A549 (cell line): Measurements from ENCODE around the gene SPDYE17. TPM values are rescaled to one million over a fixed set of nuclear protein-coding genes. Genes with fewer than 3 reads are reported as not detected.
"Not testable (repeated sequence)": the region's sequence is repeated elsewhere in the genome, so short reads cannot be mapped to it uniquely, and the experiment has no call there.

ENCODE experiments used
- ATAC-seq, 2 experiments: fragments of 200-7000 bp in 1 of 2; fragments of >200 bp in 1 of 2; cut with Nextera tagmentation in 1 of 2; cut with Tn5 transposase in 1 of 2; 3 replicates each; pipeline versions ENCODE4 v1.8.0 to v1.9.1; 2018 to 2020; ENCODE audit warnings: mild to moderate bottlenecking in 1 of 2, moderate library complexity in 1 of 2
- CTCF ChIA-PET: fragments of 300-600 bp; sonication (Branson Sonifier 250); formaldehyde crosslinking; extraction: SDS; loops from one replicate; lab custom pipeline; 2021; ENCODE audit warnings: antibody characterized with exemption, inconsistent platforms; lab: Yijun Ruan, JAX
- POLR2A ChIA-PET: fragments of 350-600 bp; formaldehyde crosslinking; extraction: SDS; loops from one replicate; lab custom pipeline; 2021; ENCODE audit warnings: antibody characterized with exemption, inconsistent platforms; lab: Yijun Ruan, JAX
- DNase-seq, 2 experiments: peaks; one replicate each; pipeline versions ENCODE4 v3.0.0 to v3.0.0-alpha.2; 2011 to 2016; ENCODE audit warnings: low read depth in 1 of 2, low spot score in 1 of 2
- FAIRE-seq: peaks from 2 replicates; lab custom pipeline; 2011; peaks lifted over from hg19 to GRCh38; lab: Jason Lieb, UNC
- H3K27ac ChIP-seq, 2 experiments: fragments of >200 bp; sonication (Bioruptor Twin); formaldehyde crosslinking; 3 replicates each; pipeline ENCODE4 v1.5.1; 2016 to 2017
- H3K4me1 ChIP-seq: fragments of >200 bp; sonication (Bioruptor Twin); formaldehyde crosslinking; 3 replicates; pipeline ENCODE4 v1.6.1; 2016
- H3K4me2 ChIP-seq: fragments of >200 bp; sonication (Bioruptor Twin); formaldehyde crosslinking; 3 replicates; pipeline ENCODE4 v1.6.1; 2016
- H3K4me3 ChIP-seq: fragments of >200 bp; sonication (Bioruptor Twin); formaldehyde crosslinking; 3 replicates; pipeline ENCODE4 v1.5.1; 2016
- H3K9me3 ChIP-seq: fragments of >200 bp; sonication (Bioruptor Twin); formaldehyde crosslinking; 3 replicates; pipeline ENCODE4 v1.6.1; 2016
- WGBS: methylation state at CpG from one replicate; pipeline ENCODE4 v1.1.6; 2017; ENCODE audit errors: missing lambda C conversion rate; 5-methylcytosine and 5-hydroxymethylcytosine counted together
- polyA plus RNA-seq, 4 experiments: library from polyadenylated mRNA; depleted of rRNA in 3 of 4; stranded (reverse); fragments of >200 nt; fragmentation: RNase III in 1 of 4; extraction: RNeasy Plus Mini Kit Qiagen cat#74134 plus additional on column Dnase treatment in 1 of 4; gene quantifications; 2 replicates in 3 of 4; 3 replicates in 1 of 4; pipeline ENCODE4 v1.2.3, GENCODE V29; 2011 to 2017

SPDYE17 gene
- polyA plus RNA-seq, 2 of the 4 experiments (the other 2 are of a cell fraction) = not detected

- DNase-seq, H3K27ac ChIP-seq, H3K4me2 ChIP-seq, H3K4me3 ChIP-seq, H3K4me1 ChIP-seq, CTCF ChIA-PET, H3K9me3 ChIP-seq, POLR2A ChIA-PET, FAIRE-seq: not testable (repeated sequence)
- 86% methylated on average over 6 of the region's 13 CpGs for WGBS
- ATAC-seq = peak in 1 of 2 experiments; percentile 3; a peak in 2 of 6 replicates
Measured at GRCh38 chr7:76994286-76994685, 37.9 kb downstream of the SPDYE17 start.

- 89% methylated on average over 19 of the region's 19 CpGs for WGBS
- POLR2A ChIA-PET, FAIRE-seq, H3K27ac ChIP-seq, CTCF ChIA-PET, DNase-seq, H3K4me2 ChIP-seq, H3K9me3 ChIP-seq, H3K4me1 ChIP-seq, H3K4me3 ChIP-seq: not testable (repeated sequence)
- peak in 1 of 2 experiments; percentile 9; a peak in 2 of 6 replicates for ATAC-seq
Measured at GRCh38 chr7:76993831-76994230, 38.3 kb downstream of the SPDYE17 start.

GRCh38 chr7:76992871-76993270 lies 39.3 kb downstream of the SPDYE17 start:
- CTCF ChIA-PET, H3K9me3 ChIP-seq, DNase-seq, ATAC-seq, H3K4me2 ChIP-seq, H3K27ac ChIP-seq, H3K4me3 ChIP-seq, POLR2A ChIA-PET, FAIRE-seq, H3K4me1 ChIP-seq: not testable (repeated sequence)
- WGBS = 100% methylated on average over 4 of the region's 7 CpGs

- FAIRE-seq, H3K9me3 ChIP-seq, POLR2A ChIA-PET, H3K4me2 ChIP-seq, H3K4me3 ChIP-seq, DNase-seq, CTCF ChIA-PET, H3K27ac ChIP-seq, ATAC-seq, H3K4me1 ChIP-seq: not testable (repeated sequence)
- WGBS = 87% methylated on average over 10 of the region's 18 CpGs
Measured at GRCh38 chr7:76992204-76992603, 40.0 kb downstream of the SPDYE17 start.

GRCh38 chr7:76990202-76990601 lies 42.0 kb downstream of the SPDYE17 start:
- WGBS = 94% methylated on average over 5 of the region's 12 CpGs
- H3K4me3 ChIP-seq, H3K27ac ChIP-seq, CTCF ChIA-PET, POLR2A ChIA-PET, H3K9me3 ChIP-seq, DNase-seq, ATAC-seq, H3K4me2 ChIP-seq, H3K4me1 ChIP-seq, FAIRE-seq: not testable (repeated sequence)

GRCh38 chr7:76985924-76986717 lies 46.0 kb downstream of the SPDYE17 start:
- H3K4me2 ChIP-seq, H3K9me3 ChIP-seq, DNase-seq, CTCF ChIA-PET, H3K27ac ChIP-seq, FAIRE-seq, ATAC-seq, H3K4me3 ChIP-seq, POLR2A ChIA-PET, H3K4me1 ChIP-seq: not testable (repeated sequence)
- WGBS = 87% methylated on average over 12 of the region's 16 CpGs

GRCh38 chr7:76984784-76985136 lies 47.4 kb downstream of the SPDYE17 start:
- DNase-seq, H3K4me3 ChIP-seq, CTCF ChIA-PET, ATAC-seq, H3K9me3 ChIP-seq, H3K4me2 ChIP-seq, POLR2A ChIA-PET, H3K27ac ChIP-seq, FAIRE-seq, H3K4me1 ChIP-seq: not testable (repeated sequence)
- no CpG with 5 or more reads among the region's 5 CpGs for WGBS

- H3K4me1 ChIP-seq, DNase-seq, POLR2A ChIA-PET, FAIRE-seq, H3K9me3 ChIP-seq, H3K4me3 ChIP-seq, H3K4me2 ChIP-seq, ATAC-seq, CTCF ChIA-PET, H3K27ac ChIP-seq: not testable (repeated sequence)
- no CpG with 5 or more reads among the region's 19 CpGs for WGBS
Measured at GRCh38 chr7:76983937-76984783, 48.0 kb downstream of the SPDYE17 start.

GRCh38 chr7:76983333-76983732 lies 48.8 kb downstream of the SPDYE17 start:
- H3K9me3 ChIP-seq, H3K4me1 ChIP-seq, H3K4me3 ChIP-seq, POLR2A ChIA-PET, CTCF ChIA-PET, FAIRE-seq, DNase-seq, ATAC-seq, H3K4me2 ChIP-seq, H3K27ac ChIP-seq: not testable (repeated sequence)
- no CpG with 5 or more reads among the region's 5 CpGs for WGBS

GRCh38 chr7:76982501-76982900 lies 49.7 kb downstream of the SPDYE17 start:
- H3K27ac ChIP-seq, H3K9me3 ChIP-seq, CTCF ChIA-PET, ATAC-seq, H3K4me2 ChIP-seq, DNase-seq, H3K4me3 ChIP-seq, FAIRE-seq, POLR2A ChIA-PET, H3K4me1 ChIP-seq: not testable (repeated sequence)
- 100% methylated on average over 1 of the region's 10 CpGs for WGBS
